ENCODE measurements around the gene CD22.
"Not testable (repeated sequence)": the region's sequence is repeated elsewhere in the genome, so short reads cannot be mapped to it uniquely, and the experiment has no call there.

CD22 gene

DNA sequence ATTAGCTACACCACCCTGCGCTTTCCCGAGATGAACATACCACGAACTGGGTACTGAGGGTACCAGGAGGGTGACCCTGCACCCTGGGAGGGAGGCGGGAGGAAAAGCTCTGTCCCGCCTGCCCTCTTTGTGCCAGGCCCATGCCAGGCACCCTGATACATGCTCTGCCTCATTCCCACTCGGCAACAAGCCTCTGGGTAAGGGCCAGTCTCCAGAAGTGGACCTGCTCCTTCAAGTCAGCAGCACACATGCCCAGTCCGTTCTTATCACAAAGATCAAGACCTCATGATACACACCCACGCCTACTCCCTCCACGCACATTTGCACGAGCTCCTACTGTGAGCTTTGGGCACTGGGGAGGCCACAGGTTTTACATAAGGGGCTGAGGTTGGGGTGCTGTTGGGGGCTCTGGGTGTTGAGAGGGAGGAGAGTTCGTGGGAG, 16.7 kb downstream of the CD22 start:
- DNase-seq = no peak

DNA sequence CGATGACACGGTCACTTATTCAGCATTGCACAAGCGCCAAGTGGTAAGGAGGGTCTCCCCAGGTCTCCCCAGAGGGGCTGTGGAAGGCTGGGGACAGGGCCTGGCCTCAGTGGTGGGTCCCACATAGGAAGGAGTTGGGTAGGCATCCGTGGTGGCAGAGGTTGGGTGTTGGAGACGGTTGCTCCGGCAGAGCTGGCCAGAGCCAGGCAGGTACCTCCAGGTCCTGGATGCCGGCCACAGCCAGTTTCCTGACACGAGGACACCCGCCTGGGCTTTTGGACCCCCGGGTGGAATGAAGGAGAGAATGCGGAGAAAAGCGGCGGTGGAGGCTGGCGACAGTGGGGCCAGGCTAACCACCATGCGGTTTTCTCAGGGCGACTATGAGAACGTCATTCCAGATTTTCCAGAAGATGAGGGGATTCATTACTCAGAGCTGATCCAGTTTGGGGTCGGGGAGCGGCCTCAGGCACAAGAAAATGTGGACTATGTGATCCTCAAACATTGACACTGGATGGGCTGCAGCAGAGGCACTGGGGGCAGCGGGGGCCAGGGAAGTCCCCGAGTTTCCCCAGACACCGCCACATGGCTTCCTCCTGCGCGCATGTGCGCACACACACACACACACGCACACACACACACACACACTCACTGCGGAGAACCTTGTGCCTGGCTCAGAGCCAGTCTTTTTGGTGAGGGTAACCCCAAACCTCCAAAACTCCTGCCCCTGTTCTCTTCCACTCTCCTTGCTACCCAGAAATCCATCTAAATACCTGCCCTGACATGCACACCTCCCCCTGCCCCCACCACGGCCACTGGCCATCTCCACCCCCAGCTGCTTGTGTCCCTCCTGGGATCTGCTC, 17.4 kb downstream of the CD22 start:
- peak; percentile 70 for DNase-seq

DNA sequence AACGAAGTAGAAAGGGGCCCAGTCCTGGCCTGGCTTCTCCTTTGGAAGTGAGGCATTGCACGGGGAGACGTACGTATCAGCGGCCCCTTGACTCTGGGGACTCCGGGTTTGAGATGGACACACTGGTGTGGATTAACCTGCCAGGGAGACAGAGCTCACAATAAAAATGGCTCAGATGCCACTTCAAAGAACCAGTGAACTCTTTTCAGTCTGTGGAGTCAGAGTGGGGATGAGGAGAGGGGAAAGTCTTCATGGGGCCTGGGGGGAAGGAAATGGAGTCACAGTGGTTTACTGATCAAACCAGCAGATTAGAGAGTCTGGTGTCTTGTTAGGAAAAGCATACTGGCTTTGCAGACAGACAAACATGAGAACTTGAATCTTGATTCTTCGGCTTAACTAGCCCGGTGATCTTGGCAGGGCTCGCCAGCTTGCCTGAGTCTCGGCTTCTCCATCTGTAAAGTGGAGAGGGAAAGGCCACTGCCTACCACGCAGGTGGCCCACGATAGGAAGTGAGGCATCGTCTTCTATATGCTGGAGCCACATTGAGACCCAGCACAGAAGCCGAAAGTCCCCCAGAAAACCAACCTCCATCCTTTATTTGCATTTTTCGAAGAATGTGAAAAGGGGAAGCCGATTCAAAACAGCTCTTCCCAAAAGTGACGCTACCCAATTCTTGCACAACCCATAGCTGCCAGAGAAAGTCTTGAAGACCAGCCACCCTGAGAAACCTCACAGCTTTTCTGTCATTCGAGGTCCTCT, 18.4 kb downstream of the CD22 start, which contains the start of gene FFAR1:
FFAR1 (plus strand) TSS at position 732 of the 759 bp plus-strand sequence. CDS start 3,650 bp downstream, outside the sequence.
- DNase-seq = peak; percentile 52

DNA sequence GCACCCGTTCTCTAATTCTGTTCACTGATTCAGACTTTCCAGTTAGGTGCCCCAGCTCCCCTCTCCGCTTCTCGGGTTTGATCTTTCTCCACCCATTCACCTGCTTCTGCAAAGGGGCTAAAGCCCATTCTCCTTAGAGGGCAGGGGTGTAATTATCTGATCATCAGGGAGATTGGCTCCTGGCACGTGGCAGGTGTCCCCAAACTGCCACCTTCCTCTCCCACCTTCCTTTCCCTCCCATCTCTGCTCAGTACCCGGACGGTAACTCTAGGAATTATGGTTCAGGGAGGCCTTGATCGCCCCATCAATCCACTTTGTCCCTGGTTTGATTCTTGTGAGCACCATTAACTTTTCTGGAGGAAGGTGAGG, 18.9 kb downstream of the CD22 start:
- no peak for DNase-seq

DNA sequence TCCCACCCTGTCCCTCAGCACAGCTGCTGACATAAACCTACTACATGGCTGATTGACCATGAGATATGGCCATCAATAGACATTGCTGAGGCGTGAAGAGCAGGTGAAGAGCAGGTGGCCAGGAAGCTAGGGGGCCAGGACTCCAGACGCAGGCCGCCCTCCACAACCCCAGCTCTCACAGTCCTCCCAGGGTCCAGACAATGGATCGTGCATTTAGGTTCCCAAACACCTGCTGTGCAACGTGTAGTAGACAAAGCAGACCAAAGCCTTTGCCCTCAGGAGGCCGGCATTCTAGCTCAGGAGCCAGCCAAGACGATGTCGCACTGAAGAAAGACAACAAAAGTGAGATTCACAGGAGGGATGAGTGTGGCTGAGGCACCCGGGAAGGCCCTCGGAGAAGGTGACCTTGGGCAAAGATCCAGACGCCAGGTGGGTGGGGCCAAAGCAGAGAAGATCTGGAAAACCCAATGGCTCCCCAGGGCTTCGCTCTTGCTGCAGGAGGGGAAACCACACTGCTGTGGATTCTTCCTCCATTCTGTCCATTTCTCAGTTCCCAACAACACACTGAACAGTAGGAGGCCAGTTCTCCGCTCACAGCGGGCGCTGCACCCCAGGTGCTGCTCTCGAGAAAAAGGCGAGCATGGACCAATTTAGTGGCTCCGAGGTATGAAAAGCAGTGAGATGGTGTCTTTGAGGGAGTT, 20.1 kb downstream of the CD22 start:
- no peak for DNase-seq

DNA sequence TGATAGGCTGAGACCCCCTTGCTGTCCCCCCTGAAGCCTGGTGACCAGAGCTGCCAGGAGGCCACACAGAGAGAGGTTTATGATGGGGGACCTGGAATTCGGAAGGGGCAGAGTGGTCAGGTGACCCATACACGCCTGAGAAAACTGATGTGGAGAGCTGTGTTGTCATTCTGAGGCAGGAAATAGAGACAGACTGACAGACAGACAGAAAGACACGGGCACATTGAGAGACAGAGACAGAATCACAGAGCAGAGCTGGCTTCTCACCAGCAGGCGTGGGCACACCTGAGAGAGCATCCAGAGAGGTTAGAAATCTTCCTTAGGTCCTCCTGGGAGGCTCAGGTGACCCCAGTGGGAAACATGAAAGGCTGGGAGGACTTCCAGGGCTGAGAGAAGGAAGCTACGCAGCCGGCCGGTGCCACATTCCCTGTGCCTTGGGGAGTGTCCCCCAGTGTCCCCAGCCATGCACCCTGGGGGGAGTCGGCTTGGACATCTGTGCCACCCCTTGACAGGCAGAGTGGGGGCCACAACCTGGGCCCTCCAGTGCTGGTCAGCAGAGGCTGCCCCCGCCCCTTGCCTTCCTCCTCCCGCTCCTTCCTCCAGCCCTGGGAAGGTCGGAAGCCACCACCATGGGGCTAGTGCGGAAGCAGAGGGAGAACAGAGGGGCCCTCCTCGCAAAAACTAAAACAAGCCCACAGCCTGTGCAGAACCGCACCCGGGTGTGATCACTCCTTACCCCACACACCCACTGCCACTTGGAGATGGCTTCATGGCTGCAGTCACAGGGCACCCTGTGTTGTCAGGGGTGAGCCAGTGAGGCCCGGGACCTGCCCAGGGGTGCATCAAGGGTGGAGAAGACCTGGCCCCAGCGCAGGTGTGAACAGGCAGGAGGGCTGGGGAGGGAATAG, 20.9 kb downstream of the CD22 start:
- no peak for DNase-seq

DNA sequence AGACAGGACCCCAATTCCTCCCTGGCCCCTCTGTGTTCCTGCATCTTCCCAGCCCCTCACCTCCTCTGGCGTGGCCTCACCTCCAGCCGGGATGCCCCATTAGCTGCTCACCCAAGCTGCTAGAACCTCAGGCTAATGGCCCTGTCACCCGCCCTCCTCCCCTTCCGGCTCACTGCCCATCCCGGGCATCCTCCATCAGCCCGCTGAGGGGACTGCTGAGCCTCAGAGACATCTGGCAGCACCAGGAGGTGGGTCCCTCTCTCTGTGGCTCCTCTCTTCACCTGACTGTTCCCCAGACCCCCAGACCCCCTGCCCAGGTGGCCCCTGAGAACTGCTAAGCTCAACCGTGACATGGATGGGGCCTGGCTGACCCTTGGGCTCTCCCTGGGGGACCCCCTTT, 21.6 kb downstream of the CD22 start:
- DNase-seq = no peak

DNA sequence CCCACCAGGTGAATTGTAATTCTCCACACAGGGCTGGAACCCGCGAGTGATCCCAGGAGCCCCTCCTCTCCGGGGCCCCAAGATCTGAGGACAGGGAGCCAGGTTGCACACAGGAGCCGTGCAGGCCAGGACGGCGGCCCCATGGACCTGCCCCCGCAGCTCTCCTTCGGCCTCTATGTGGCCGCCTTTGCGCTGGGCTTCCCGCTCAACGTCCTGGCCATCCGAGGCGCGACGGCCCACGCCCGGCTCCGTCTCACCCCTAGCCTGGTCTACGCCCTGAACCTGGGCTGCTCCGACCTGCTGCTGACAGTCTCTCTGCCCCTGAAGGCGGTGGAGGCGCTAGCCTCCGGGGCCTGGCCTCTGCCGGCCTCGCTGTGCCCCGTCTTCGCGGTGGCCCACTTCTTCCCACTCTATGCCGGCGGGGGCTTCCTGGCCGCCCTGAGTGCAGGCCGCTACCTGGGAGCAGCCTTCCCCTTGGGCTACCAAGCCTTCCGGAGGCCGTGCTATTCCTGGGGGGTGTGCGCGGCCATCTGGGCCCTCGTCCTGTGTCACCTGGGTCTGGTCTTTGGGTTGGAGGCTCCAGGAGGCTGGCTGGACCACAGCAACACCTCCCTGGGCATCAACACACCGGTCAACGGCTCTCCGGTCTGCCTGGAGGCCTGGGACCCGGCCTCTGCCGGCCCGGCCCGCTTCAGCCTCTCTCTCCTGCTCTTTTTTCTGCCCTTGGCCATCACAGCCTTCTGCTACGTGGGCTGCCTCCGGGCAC, 22.6 kb downstream of the CD22 start:
- DNase-seq = no peak

DNA sequence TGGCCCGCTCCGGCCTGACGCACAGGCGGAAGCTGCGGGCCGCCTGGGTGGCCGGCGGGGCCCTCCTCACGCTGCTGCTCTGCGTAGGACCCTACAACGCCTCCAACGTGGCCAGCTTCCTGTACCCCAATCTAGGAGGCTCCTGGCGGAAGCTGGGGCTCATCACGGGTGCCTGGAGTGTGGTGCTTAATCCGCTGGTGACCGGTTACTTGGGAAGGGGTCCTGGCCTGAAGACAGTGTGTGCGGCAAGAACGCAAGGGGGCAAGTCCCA, 23.1 kb downstream of the CD22 start:
- no peak for DNase-seq

DNA sequence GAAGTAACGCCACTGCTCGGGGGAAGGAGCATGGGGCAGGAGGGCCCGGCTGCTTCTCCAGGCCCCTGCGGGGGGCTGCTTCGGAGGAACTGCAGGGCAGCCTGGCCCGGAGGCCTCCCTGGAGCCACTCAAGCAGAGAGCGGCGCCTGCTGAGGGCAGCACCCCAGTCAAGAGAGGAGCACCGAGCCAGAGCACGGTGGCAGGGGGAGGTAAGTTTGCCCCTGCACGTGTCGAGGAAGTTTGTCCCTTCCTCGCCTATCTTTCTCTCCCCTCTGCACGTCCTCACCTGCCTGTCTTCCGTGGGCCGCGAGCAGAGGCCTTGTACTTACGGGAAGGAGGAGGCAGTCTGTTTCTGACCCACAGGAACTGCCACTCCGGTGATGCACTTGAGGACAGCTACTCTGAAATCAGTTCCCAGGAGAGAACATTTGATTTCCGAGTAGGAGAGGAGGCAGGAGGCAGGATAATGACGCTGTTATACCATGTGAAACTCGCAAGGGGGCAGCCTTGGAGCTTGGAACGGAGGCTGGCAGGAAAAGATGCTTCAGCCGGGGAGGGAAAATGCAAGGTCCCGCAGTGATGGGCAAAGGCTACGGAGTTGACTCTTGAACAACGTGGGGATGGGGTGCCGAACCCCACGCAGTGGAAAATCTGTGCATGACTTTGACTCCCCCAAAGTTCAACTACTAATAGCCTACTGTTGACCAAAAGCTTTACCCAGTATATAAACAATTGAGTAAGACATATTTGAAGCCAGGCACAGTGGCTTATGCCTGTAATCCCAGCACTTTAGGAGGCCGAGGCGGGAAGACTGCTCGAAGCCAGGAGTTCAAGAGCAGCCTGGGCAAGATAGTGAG, 23.7 kb downstream of the CD22 start:
- DNase-seq = peak; percentile 77

DNA sequence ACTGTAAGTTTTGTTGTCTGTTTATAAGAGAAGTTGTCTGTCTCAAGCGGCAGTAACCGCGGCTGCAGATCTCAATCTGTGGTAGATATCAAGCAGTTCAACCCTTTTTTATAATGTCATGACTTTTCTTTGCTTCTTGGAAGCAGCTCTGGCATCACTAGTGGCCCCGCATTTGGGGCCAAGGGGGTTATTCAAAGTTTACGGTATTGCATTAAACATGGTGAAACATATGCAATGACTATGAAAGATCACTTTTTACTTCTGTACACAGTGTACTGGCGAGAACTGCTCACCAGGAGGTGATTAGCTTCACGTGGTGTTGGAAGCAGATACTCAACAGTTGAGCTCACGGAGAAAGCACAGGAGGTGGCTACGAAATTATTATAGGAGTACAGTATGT, 24.6 kb downstream of the CD22 start:
- DNase-seq = no peak

DNA sequence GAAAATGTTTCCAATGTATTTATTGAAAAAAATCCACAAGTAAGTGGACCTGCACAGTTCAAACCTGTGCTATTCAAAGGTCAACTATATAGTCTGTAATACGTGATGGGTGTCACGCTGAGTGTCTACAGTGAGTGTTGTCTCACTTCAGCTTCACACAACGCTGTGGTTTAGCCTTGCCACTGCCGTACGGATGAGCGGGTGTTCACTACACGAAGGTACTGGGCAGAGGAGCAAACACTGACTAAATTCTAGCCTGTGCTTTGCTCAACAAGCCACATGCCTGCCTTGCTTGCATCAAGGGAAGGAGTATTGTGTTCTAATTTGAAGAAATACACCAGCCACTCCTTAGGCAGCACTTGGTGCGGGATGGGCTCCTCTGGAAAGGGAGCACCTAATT, 25.9 kb downstream of the CD22 start:
- no peak for DNase-seq

DNA sequence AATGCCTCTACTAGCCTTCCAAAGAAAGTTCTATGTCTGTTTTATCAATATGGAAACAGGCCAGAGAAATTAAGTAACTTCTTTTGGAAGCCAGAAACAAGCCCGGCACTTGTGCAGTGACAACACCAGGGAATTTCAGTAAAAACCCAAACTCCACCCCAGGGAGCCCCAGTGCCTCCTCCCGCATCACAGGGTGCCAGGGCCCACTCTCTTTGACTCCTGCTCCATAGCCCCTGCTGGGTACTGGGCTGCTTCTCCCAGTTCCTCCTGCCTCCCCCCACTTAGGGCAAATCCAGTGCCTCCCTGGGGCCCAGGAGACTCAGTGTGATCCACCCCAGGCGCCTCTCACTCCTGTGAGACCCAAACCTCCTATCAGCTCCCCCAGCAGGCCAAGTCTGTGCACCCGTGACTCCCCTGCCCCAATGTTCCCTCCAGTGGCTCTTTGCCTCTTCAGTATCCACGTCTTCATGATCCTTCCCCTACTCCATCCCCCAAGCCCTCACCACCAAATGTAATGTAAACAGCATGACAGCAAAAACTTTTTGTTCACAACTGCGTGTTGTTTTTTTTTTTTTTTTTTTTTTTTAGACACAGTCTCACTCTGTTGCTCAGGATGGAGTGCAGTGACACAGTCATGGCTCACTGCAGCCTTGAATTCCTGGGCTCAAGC, 26.9 kb downstream of the CD22 start:
- DNase-seq = no peak

DNA sequence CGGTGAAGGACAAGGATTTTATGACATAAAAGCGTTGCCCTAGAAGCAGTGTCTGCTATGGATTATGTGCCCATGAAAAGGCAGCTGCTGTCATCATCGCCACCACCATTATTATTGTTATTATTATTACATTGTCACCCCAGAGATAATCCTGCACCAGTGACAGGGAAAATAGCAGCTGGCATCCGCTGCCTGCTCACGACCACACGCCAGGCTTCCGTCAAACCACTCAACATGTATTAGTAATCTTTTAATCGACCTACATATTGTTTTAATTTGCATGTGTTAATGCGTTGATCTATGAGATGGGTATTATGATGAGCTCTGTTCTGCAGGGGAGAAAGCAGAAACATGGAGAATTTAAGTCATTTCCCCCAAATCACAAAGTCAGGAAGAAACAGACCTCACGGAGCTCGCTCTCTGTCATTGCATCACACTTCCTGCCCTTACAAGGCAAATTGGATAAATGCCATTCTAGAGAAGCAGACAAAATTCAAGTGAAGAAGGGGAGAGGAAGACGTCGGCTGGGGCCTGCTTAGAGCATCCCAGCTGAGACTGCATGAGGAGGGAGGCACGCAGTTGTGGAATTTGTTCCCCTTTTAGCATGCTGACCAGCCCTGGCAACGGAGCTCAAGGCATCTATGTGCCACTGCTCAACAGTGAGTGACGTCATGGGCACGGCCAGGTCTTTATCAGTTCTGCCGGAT, 29.0 kb downstream of the CD22 start, which contains the start of gene FFAR3:
FFAR3 (plus strand) TSS at position 594 of the 707 bp plus-strand sequence. CDS start 431 bp downstream, outside the sequence.
- DNase-seq = peak; percentile 11

DNA sequence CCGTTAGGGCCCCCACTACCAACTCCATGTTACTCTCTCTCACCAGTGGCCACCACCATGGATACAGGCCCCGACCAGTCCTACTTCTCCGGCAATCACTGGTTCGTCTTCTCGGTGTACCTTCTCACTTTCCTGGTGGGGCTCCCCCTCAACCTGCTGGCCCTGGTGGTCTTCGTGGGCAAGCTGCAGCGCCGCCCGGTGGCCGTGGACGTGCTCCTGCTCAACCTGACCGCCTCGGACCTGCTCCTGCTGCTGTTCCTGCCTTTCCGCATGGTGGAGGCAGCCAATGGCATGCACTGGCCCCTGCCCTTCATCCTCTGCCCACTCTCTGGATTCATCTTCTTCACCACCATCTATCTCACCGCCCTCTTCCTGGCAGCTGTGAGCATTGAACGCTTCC, 29.8 kb downstream of the CD22 start:
- not testable (repeated sequence) for DNase-seq

DNA sequence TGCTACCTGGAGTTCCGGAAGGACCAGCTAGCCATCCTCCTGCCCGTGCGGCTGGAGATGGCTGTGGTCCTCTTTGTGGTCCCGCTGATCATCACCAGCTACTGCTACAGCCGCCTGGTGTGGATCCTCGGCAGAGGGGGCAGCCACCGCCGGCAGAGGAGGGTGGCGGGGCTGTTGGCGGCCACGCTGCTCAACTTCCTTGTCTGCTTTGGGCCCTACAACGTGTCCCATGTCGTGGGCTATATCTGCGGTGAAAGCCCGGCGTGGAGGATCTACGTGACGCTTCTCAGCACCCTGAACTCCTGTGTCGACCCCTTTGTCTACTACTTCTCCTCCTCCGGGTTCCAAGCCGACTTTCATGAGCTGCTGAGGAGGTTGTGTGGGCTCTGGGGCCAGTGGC, 30.4 kb downstream of the CD22 start:
- DNase-seq = not testable (repeated sequence)

DNA sequence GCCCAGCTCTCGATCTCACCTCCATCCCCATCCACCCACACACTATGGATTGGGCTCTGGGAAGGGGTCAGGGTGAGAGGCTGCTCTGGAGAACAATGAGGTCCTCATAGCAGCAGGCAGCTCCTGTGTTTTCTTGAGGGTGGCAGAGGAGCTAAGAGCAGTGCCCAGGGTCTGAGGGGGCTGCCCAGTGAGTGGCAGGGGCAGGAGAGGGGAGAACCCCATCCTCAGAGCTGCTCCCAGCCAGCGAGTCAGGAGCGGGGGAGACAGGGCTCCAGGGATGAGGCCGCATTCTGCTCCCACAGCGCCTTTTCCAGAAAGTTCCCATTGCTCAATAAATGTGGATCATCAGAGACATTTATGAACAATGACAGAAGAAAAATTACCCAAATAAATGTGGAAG, 31.1 kb downstream of the CD22 start:
- not testable (repeated sequence) for DNase-seq

DNA sequence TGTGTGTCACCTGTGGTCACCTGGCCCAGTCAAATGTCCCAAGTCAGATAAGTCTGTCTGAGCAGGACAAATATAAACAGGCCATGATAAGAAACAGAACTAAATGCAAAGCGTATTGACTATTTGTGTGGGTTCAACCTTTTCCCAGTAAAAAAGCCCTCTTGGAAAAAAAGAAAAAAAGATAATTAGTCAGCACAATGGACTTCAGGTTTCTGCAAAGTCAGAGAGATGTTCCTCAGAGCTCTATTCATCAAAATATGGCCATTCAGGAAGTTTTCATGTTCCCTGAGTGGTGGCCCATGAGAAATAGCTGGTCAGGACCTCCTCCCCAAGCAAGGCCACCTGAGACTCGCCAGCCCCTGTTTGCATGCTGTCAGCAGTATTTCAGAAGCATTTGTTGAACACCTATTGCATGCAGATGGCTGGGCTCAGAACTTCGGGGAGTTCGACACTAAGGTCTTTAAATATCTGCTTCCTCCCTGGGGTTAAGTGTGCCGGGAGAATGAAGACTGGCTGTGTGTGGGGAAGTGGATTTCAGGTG, 32.0 kb downstream of the CD22 start:
- DNase-seq = no peak
